ENCODE data around the gene ST3GAL2. TPM values are rescaled to one million over a fixed set of nuclear protein-coding genes. Genes with fewer than 3 reads are reported as not detected.

The ST3GAL2 gene
- total and polyA plus RNA-seq, 9 of the 15 experiments (the other 6 are each of a cell fraction or from before 2014, with no cell fraction given), result 1.5 to 108 (median 34.3) TPM

GRCh38 chr16:70454222-70455034 is 15.5 kb upstream of the ST3GAL2 start, which contains the start of gene FCSK (continued):
- TF ChIP-seq RFX5 (IDR thresholded peaks at IDR 0.05; ENCODE audit: low read depth, low read length), result no peak
- TF ChIP-seq SRSF3 (IDR thresholded peaks at IDR 0.05; ENCODE audit: insufficient read depth, low read length), result no peak
- TF ChIP-seq GTF2F1 (IDR thresholded peaks at IDR 0.05; ENCODE audit: low read depth, low read length), result no peak
- TF ChIP-seq, protein P1, sequence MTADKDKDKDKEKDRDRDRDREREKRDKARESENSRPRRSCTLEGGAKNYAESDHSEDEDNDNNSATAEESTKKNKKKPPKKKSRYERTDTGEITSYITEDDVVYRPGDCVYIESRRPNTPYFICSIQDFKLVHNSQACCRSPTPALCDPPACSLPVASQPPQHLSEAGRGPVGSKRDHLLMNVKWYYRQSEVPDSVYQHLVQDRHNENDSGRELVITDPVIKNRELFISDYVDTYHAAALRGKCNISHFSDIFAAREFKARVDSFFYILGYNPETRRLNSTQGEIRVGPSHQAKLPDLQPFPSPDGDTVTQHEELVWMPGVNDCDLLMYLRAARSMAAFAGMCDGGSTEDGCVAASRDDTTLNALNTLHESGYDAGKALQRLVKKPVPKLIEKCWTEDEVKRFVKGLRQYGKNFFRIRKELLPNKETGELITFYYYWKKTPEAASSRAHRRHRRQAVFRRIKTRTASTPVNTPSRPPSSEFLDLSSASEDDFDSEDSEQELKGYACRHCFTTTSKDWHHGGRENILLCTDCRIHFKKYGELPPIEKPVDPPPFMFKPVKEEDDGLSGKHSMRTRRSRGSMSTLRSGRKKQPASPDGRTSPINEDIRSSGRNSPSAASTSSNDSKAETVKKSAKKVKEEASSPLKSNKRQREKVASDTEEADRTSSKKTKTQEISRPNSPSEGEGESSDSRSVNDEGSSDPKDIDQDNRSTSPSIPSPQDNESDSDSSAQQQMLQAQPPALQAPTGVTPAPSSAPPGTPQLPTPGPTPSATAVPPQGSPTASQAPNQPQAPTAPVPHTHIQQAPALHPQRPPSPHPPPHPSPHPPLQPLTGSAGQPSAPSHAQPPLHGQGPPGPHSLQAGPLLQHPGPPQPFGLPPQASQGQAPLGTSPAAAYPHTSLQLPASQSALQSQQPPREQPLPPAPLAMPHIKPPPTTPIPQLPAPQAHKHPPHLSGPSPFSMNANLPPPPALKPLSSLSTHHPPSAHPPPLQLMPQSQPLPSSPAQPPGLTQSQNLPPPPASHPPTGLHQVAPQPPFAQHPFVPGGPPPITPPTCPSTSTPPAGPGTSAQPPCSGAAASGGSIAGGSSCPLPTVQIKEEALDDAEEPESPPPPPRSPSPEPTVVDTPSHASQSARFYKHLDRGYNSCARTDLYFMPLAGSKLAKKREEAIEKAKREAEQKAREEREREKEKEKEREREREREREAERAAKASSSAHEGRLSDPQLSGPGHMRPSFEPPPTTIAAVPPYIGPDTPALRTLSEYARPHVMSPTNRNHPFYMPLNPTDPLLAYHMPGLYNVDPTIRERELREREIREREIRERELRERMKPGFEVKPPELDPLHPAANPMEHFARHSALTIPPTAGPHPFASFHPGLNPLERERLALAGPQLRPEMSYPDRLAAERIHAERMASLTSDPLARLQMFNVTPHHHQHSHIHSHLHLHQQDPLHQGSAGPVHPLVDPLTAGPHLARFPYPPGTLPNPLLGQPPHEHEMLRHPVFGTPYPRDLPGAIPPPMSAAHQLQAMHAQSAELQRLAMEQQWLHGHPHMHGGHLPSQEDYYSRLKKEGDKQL (CRISPR knock-in tag; IDR thresholded peaks at IDR 0.05; ENCODE audit: borderline replicate concordance), result no peak
- TF ChIP-seq PML (IDR thresholded peaks at IDR 0.05; ENCODE audit: low read length), result 0 out of 2 replicates have a peak, but pooled peaks have one; percentile 30
- TF ChIP-seq MAFG (tag; conservative IDR thresholded peaks at IDR 0.05), result no peak
- no peak for TF ChIP-seq KLF10 (CRISPR knock-in tag; IDR thresholded peaks at IDR 0.05)
- no peak for TF ChIP-seq CTCFL (IDR thresholded peaks at IDR 0.05; ENCODE audit: borderline replicate concordance, insufficient read depth, low read depth, low read length, poor library complexity, severe bottlenecking)
- peak; percentile 66; the same call in 1 of the 2 replicates for TF ChIP-seq L3MBTL2 (IDR thresholded peaks at IDR 0.05)
- TF ChIP-seq MBD2 (IDR thresholded peaks at IDR 0.05; ENCODE audit: borderline replicate concordance, low read depth), result peak; percentile 35; the same call in 1 of the 2 replicates
- no peak for TF ChIP-seq SMARCC2 (IDR thresholded peaks at IDR 0.05; ENCODE audit: low read depth)

Measured in K562 (cell line).